Measurements from ENCODE around the gene APH1B.
"Not testable (repeated sequence)": the region's sequence is repeated elsewhere in the genome, so short reads cannot be mapped to it uniquely, and the experiment has no call there.

The APH1B gene

GRCh38 chr15:63305260-63305659 is 27.9 kb downstream of the APH1B start:
- no peak for DNase-seq

GRCh38 chr15:63306492-63307073 is 29.2 kb downstream of the APH1B start:
- no peak for DNase-seq

GRCh38 chr15:63308491-63308890 is 31.1 kb downstream of the APH1B start:
- DNase-seq: no peak

- DNase-seq: no peak
These were observed 31.5 kb downstream of the APH1B start for GRCh38 chr15:63308947-63309346.

- DNase-seq: no peak
These were observed 33.2 kb downstream of the APH1B start for GRCh38 chr15:63310646-63311045.

- DNase-seq: no peak
These were observed 34.9 kb downstream of the APH1B start for GRCh38 chr15:63312286-63312685.

- no peak for DNase-seq
These were observed 36.4 kb downstream of the APH1B start for GRCh38 chr15:63313825-63314224.

GRCh38 chr15:63314409-63314808 is 37.0 kb downstream of the APH1B start:
- DNase-seq: no peak

GRCh38 chr15:63318344-63318743 is 40.9 kb downstream of the APH1B start:
- DNase-seq: no peak

GRCh38 chr15:63319065-63319464 is 41.7 kb downstream of the APH1B start:
- no peak for DNase-seq

GRCh38 chr15:63320446-63320845 is 43.0 kb downstream of the APH1B start:
- DNase-seq: not testable (repeated sequence)

GRCh38 chr15:63320981-63321380 is 43.6 kb downstream of the APH1B start:
- not testable (repeated sequence) for DNase-seq

- no peak for DNase-seq
These were observed 44.1 kb downstream of the APH1B start for GRCh38 chr15:63321462-63321861.

GRCh38 chr15:63322541-63322940 is 45.1 kb downstream of the APH1B start:
- DNase-seq: no peak

- DNase-seq: peak; percentile 39
These were observed 46.6 kb downstream of the APH1B start for GRCh38 chr15:63323798-63324563.

- peak; percentile 52 for DNase-seq
These were observed 47.4 kb downstream of the APH1B start for GRCh38 chr15:63324770-63325169.

- DNase-seq: no peak
These were observed 50.4 kb downstream of the APH1B start for GRCh38 chr15:63327648-63328421.

GRCh38 chr15:63329567-63330350 is 52.4 kb downstream of the APH1B start:
- DNase-seq: no peak

GRCh38 chr15:63330926-63331325 is 53.5 kb downstream of the APH1B start:
- DNase-seq: no peak

- peak; percentile 45 for DNase-seq
These were observed 54.1 kb downstream of the APH1B start for GRCh38 chr15:63331456-63331855.

GRCh38 chr15:63332367-63333124 is 55.1 kb downstream of the APH1B start:
- no peak for DNase-seq

- DNase-seq: no peak
These were observed 57.4 kb downstream of the APH1B start for GRCh38 chr15:63334821-63335220.
